BJ (cell line): ENCODE measurements around the gene PYCARD. TPM values are rescaled to one million over a fixed set of nuclear protein-coding genes. Genes with fewer than 3 reads are reported as not detected.

Source experiments
- CTCF ChIA-PET: fragments of 350-600 bp; formaldehyde crosslinking; extraction: SDS; loops from one replicate; lab custom pipeline; 2021; ENCODE audit warnings: antibody characterized with exemption, inconsistent platforms; lab: Yijun Ruan, JAX
- POLR2A ChIA-PET: fragments of 300-600 bp; sonication (Branson Sonifier 250); formaldehyde crosslinking; extraction: SDS; loops from one replicate; lab custom pipeline; 2021; ENCODE audit warnings: antibody characterized with exemption; lab: Charles Lee
- DNase-seq: peaks from one replicate; pipeline ENCODE4 v3.0.0-alpha.2; 2011; ENCODE audit warnings: low read depth
- H3K27me3 ChIP-seq: 2 replicates; pipeline ENCODE4 v1.6.0; 2011; ENCODE audit warnings: low read length; ENCODE audit not compliant: control insufficient read depth, insufficient read depth
- H3K36me3 ChIP-seq: 2 replicates; pipeline ENCODE4 v1.5.1; 2011; ENCODE audit warnings: low read length; ENCODE audit not compliant: control insufficient read depth, insufficient read depth
- H3K4me3 ChIP-seq: 2 replicates; pipeline ENCODE4 v1.5.1; 2011; ENCODE audit warnings: low read depth, mild to moderate bottlenecking, control low read depth, low read length
- polyA plus RNA-seq: library from polyadenylated mRNA; depleted of rRNA; stranded (reverse); fragments of >200 nt; gene quantifications from 2 replicates; pipeline ENCODE4 v1.2.3, GENCODE V29; 2011
- TF ChIP-seq, protein P1 (sequence below): IDR thresholded peaks from 2 replicates; pipeline ENCODE4 v1.5.1; 2011; ENCODE audit warnings: low read depth, mild to moderate bottlenecking, control low read depth, inconsistent platforms, low read length, moderate library complexity; ENCODE audit not compliant: insufficient read depth

Gene PYCARD
- polyA plus RNA-seq, 1 experiment = 23.9 TPM

DNA sequence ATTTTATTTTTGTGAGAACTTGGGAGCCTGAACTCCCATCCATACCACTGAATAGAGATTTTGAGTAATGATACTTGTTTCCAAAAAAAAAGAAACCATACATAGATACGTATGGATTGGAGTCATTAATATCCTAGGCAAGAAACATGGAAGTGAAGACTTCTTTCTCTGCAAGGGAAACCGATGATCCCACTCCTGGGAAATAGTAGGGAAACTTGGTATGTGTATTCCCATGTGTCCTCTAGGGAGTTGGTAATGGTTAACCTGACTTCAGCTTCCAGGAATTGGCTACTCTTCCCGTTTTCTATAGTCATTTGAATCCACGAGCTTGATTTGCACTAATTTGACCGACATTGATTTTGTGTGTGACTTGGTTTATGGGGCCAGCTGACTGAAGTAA, 17.2 kb downstream of the PYCARD start:
- peaks cover 42% of the 10 kb centered on the region for H3K36me3 ChIP-seq
- ChIA-PET CTCF (interaction anchor here (1.9 kb wide), 1 partner anchor 257 kb away, joined by 4 read pairs; the partner anchor contains the start of gene ZNF843), POLR2A (no interaction called here)
- H3K27me3 ChIP-seq = no peaks in the 10 kb centered on the region
- no peak for DNase-seq
- TF ChIP-seq, protein P1, sequence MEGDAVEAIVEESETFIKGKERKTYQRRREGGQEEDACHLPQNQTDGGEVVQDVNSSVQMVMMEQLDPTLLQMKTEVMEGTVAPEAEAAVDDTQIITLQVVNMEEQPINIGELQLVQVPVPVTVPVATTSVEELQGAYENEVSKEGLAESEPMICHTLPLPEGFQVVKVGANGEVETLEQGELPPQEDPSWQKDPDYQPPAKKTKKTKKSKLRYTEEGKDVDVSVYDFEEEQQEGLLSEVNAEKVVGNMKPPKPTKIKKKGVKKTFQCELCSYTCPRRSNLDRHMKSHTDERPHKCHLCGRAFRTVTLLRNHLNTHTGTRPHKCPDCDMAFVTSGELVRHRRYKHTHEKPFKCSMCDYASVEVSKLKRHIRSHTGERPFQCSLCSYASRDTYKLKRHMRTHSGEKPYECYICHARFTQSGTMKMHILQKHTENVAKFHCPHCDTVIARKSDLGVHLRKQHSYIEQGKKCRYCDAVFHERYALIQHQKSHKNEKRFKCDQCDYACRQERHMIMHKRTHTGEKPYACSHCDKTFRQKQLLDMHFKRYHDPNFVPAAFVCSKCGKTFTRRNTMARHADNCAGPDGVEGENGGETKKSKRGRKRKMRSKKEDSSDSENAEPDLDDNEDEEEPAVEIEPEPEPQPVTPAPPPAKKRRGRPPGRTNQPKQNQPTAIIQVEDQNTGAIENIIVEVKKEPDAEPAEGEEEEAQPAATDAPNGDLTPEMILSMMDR = no peak
- no peak overlapping the region for H3K4me3 ChIP-seq

DNA sequence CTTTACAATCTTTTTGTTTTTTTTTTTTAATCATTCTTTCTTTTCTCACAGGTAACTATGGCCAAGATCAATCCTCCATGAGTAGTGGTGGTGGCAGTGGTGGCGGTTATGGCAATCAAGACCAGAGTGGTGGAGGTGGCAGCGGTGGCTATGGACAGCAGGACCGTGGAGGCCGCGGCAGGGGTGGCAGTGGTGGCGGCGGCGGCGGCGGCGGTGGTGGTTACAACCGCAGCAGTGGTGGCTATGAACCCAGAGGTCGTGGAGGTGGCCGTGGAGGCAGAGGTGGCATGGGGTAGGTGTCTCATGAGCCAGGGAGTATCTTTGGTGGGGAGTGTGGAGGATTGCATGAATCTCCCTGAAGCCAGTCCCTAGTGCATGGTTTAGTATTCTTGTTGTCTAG, 17.7 kb downstream of the PYCARD start:
- no peaks in the 10 kb centered on the region for H3K27me3 ChIP-seq
- CTCF ChIA-PET = interaction anchor here (1.9 kb wide), 1 partner anchor 258 kb away, joined by 4 read pairs; the partner anchor contains the start of gene ZNF843

DNA sequence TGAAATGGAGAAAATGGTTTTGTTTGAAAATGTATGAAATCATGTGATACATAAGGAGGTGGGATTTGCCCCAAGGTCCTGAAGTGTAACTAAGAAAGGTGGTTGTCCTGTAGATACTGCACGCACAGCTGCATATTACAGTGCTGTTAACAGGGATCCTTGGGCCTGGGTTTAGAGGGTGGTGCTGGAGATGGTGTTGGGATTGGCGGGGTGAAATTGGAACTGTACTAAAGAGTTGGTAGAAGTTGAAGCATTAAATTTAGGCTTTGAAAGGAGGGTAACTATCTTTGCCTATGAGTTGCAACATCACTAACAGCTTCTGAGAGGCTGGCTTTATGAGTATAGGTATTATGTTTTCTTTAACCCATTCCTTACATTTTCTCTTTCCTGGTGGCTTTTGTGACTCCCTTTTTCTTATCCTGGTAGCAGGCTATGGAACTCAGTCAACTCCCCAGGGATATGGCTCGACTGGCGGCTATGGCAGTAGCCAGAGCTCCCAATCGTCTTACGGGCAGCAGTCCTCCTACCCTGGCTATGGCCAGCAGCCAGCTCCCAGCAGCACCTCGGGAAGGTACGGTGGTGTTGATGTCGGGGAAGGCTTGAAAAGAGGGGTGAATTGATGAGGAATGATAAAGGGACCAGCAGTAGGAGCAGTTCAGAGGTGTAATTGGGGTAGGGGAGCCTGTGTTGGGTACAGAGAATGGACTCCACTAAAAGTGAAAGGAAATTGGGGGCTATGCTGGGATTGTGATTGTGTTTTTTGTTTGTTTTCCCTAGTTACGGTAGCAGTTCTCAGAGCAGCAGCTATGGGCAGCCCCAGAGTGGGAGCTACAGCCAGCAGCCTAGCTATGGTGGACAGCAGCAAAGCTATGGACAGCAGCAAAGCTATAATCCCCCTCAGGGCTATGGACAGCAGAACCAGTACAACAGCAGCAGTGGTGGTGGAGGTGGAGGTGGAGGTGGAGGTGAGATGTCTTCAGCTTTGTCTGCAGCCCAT, 18.8 kb downstream of the PYCARD start:
- no peak overlapping the region for H3K4me3 ChIP-seq
- no peak for DNase-seq
- TF ChIP-seq, protein P1 = no peak
- no peaks in the 10 kb centered on the region for H3K27me3 ChIP-seq
- ChIA-PET POLR2A (interaction anchor here (0.6 kb wide), 1 partner anchor 27 kb away, joined by 7 read pairs; no protein-coding TSS in a partner anchor), CTCF (interaction anchor here (1.2 to 2.1 kb wide), 3 partner anchors 41 to 268 kb away, joined by 4 to 9 read pairs (median 4); partner anchors contain the start of gene ZNF843)
- peaks cover 29% of the 10 kb centered on the region for H3K36me3 ChIP-seq

More for the DNA sequence above, 17.7 kb downstream of the PYCARD start:
- H3K36me3 ChIP-seq = peaks cover 37% of the 10 kb centered on the region
- POLR2A ChIA-PET = interaction anchor here (0.6 kb wide), 1 partner anchor 28 kb away, joined by 7 read pairs; no protein-coding TSS in a partner anchor
- no peak overlapping the region for H3K4me3 ChIP-seq
- no peak for DNase-seq
- TF ChIP-seq, protein P1 = no peak

DNA sequence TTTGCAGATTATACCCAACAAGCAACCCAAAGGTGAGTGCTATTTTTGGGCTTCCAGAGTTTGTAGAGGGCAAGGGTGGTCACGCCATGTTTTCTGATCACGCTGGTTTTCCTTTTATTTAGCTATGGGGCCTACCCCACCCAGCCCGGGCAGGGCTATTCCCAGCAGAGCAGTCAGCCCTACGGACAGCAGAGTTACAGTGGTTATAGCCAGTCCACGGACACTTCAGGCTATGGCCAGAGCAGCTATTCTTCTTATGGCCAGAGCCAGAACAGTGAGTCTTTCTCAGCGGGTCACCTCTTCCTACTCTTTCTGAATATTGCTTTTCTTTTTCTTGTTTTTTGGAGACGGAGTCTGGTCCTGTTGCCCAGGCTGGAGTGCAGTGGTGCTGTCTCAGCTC, 20.2 kb downstream of the PYCARD start:
- DNase-seq = no peak
- TF ChIP-seq, protein P1 = no peak
- Histone ChIP-seq H3K4me3 (peak overlapping the region; percentile 85), H3K27me3 (no peaks in the 10 kb centered on the region), H3K36me3 (peaks cover 23% of the 10 kb centered on the region)
- POLR2A ChIA-PET = interaction anchor here (0.6 kb wide), 1 partner anchor 230 kb away, joined by 3 read pairs; no protein-coding TSS in a partner anchor
- CTCF ChIA-PET = interaction anchor here (0.6 to 2.1 kb wide), 4 partner anchors 19 to 517 kb away, joined by 3 to 9 read pairs (median 3); no protein-coding TSS in a partner anchor
